Esophagus muscularis mucosa (tissue), 4 donors: ENCODE results near the gene INTS15. TPM values are rescaled to one million over a fixed set of nuclear protein-coding genes. Genes with fewer than 3 reads are reported as not detected.

Experiments
- DNase-seq: peaks from one replicate; pipeline ENCODE4 v3.0.0-alpha.2; 2017; ENCODE audit errors: extremely low spot score
- H3K27ac ChIP-seq, 4 donors: fragments of 200-600 bp; sonication (generic); replicated peaks in 1 of 4; 1 replicate in 3 of 4; 2 replicates in 1 of 4; pipeline ENCODE4 v1.5.1; 2016 to 2019; ENCODE audit warnings: mild to moderate bottlenecking in 1 of 4
- H3K27me3 ChIP-seq, 4 donors: fragments of 200-600 bp; sonication (generic); one replicate each; pipeline versions ENCODE4 v1.5.1 to v1.6.0; 2016 to 2019
- H3K36me3 ChIP-seq, 4 donors: fragments of 200-600 bp; sonication (generic); one replicate each; pipeline ENCODE4 v1.5.1; 2016 to 2019
- H3K4me1 ChIP-seq, 4 donors: fragments of 200-600 bp; sonication (generic); one replicate each; pipeline ENCODE4 v1.5.1; 2016 to 2019
- H3K4me3 ChIP-seq, 4 donors: fragments of 200-600 bp; sonication (generic); 1 replicate in 2 of 4; 2 replicates in 2 of 4; pipeline ENCODE4 v1.5.1; 2016 to 2019; ENCODE audit warnings: mild to moderate bottlenecking in 4 of 4, moderate library complexity in 1 of 4
- H3K9me3 ChIP-seq, 4 donors: fragments of 200-600 bp; sonication (generic); 1 replicate in 3 of 4; 2 replicates in 1 of 4; pipeline ENCODE4 v1.5.1; 2016 to 2019
- CTCF ChIP-seq, 3 experiments: fragments of 200-600 bp in 2 of 3; fragments of 450-650 bp in 1 of 3; sonication (generic) in 2 of 3; IDR thresholded peaks; one replicate each; pipeline ENCODE4 v1.5.1; 2017 to 2019; ENCODE audit warnings: antibody characterized with exemption in 3 of 3, mild to moderate bottlenecking in 2 of 3, moderate library complexity in 1 of 3
- EP300 ChIP-seq: sonication (generic); formaldehyde crosslinking; IDR thresholded peaks from one replicate; pipeline ENCODE4 v1.6.1; 2017; ENCODE audit warnings: antibody characterized with exemption
- POLR2A ChIP-seq: fragments of 450-650 bp; IDR thresholded peaks from one replicate; pipeline ENCODE4 v1.6.1; 2017; ENCODE audit warnings: antibody characterized with exemption, moderate library complexity, mild to moderate bottlenecking, low read depth
- POLR2AphosphoS5 ChIP-seq, 2 donors: sonication (generic); formaldehyde crosslinking; IDR thresholded peaks; one replicate each; pipeline ENCODE4 v1.6.1; 2017; ENCODE audit warnings: antibody characterized with exemption in 2 of 2
- WGBS: methylation state at CpG from one replicate; pipeline ENCODE4 v1.1.5; 2018; 5-methylcytosine and 5-hydroxymethylcytosine counted together
- intact Hi-C: fragments of 100-400 bp; cut with DNase I; formaldehyde crosslinking; loops from one replicate; pipeline ENCODE4 v1.15.1; 2023
- total RNA-seq, 4 donors: library from RNA; depleted of rRNA; stranded (reverse); fragments of >200 nt; gene quantifications; one replicate each; pipeline versions ENCODE4 v1.1.0 to v1.2.1, GENCODE V29; 2016

INTS15 gene
- total RNA-seq, 4 donors from 2014 or later, result 22.5 to 38.9 (median 33.5) TPM

- H3K27ac ChIP-seq, result no peak overlapping the region
- H3K9me3 ChIP-seq, result no peaks in the 10 kb centered on the region
- no peaks in the 10 kb centered on the region for H3K4me1 ChIP-seq
- intact Hi-C loops, result no loop called here
- H3K4me3 ChIP-seq, result no peak overlapping the region
- WGBS, result 94% methylated on average over 27 of the region's 36 CpGs
- peaks cover 22 to 82% (median 68%) of the 10 kb centered on the region in 4 donors for H3K36me3 ChIP-seq
- no peak for DNase-seq
- H3K27me3 ChIP-seq, result no peaks in the 10 kb centered on the region
- TF ChIP-seq CTCF (IDR thresholded peaks at IDR 0.05), result no peak
- no peak for TF ChIP-seq POLR2AphosphoS5 (IDR thresholded peaks at IDR 0.05)
- no peak for TF ChIP-seq EP300
- no peak for TF ChIP-seq POLR2A
Observed at GRCh38 chr7:6606866-6607583, 17.2 kb downstream of the INTS15 start.

- TF ChIP-seq POLR2A, result no peak
- TF ChIP-seq POLR2AphosphoS5 (IDR thresholded peaks at IDR 0.05), result no peak
- TF ChIP-seq CTCF (IDR thresholded peaks at IDR 0.05), result no peak
- no peak for TF ChIP-seq EP300
- H3K9me3 ChIP-seq, result no peaks in the 10 kb centered on the region
Observed at GRCh38 chr7:6607651-6608051, 17.8 kb downstream of the INTS15 start.

GRCh38 chr7:6608081-6608480, 18.3 kb downstream of the INTS15 start:
- DNase-seq, result no peak
- peaks cover 22 to 72% (median 57%) of the 10 kb centered on the region in 4 donors for H3K36me3 ChIP-seq

More at GRCh38 chr7:6607651-6608051, 17.8 kb downstream of the INTS15 start:
- intact Hi-C loops, result no loop called here
- H3K4me3 ChIP-seq, result no peak overlapping the region
- H3K27ac ChIP-seq, result no peak overlapping the region
- no peaks in the 10 kb centered on the region for H3K27me3 ChIP-seq
- peaks cover 22 to 76% (median 61%) of the 10 kb centered on the region in 4 donors for H3K36me3 ChIP-seq
- DNase-seq, result no peak
- no peaks in the 10 kb centered on the region for H3K4me1 ChIP-seq
- WGBS, result 92% methylated on average over 18 of the region's 38 CpGs

GRCh38 chr7:6608794-6609193, 19.0 kb downstream of the INTS15 start:
- no peaks in the 10 kb centered on the region for H3K4me1 ChIP-seq
- WGBS, result 95% methylated on average over 12 of the region's 12 CpGs
- H3K9me3 ChIP-seq, result no peaks in the 10 kb centered on the region
- DNase-seq, result no peak
- H3K27ac ChIP-seq, result no peak overlapping the region
- H3K27me3 ChIP-seq, result no peaks in the 10 kb centered on the region
- intact Hi-C loops, result no loop called here
- H3K4me3 ChIP-seq, result no peak overlapping the region
- peaks cover 22 to 64% (median 50%) of the 10 kb centered on the region in 4 donors for H3K36me3 ChIP-seq
- TF ChIP-seq POLR2A (no peak), EP300 (no peak), POLR2AphosphoS5 (IDR thresholded peaks at IDR 0.05) (no peak)

More at GRCh38 chr7:6608081-6608480, 18.3 kb downstream of the INTS15 start:
- Histone ChIP-seq H3K4me3 (no peak overlapping the region), H3K27ac (no peak overlapping the region), H3K27me3 (no peaks in the 10 kb centered on the region), H3K9me3 (no peaks in the 10 kb centered on the region), H3K4me1 (no peaks in the 10 kb centered on the region)
- intact Hi-C loops, result no loop called here
- TF ChIP-seq POLR2A, result no peak
- no peak for TF ChIP-seq EP300
- TF ChIP-seq CTCF (IDR thresholded peaks at IDR 0.05), result no peak
- no peak for TF ChIP-seq POLR2AphosphoS5 (IDR thresholded peaks at IDR 0.05)
- 87% methylated on average over 26 of the region's 27 CpGs for WGBS

GRCh38 chr7:6612819-6613218, 23.0 kb downstream of the INTS15 start:
- no peaks in the 10 kb centered on the region for H3K9me3 ChIP-seq
- H3K27ac ChIP-seq, result no peak overlapping the region
- no peaks in the 10 kb centered on the region for H3K27me3 ChIP-seq
- intact Hi-C loops, result no loop called here
- H3K36me3 ChIP-seq, result peaks cover 5 to 32% (median 19%) of the 10 kb centered on the region in 4 donors
- TF ChIP-seq EP300, result no peak
- TF ChIP-seq POLR2A, result no peak
- no peak for TF ChIP-seq CTCF (IDR thresholded peaks at IDR 0.05)
- TF ChIP-seq POLR2AphosphoS5 (IDR thresholded peaks at IDR 0.05), result no peak
- WGBS, result 77% methylated on average over 7 of the region's 7 CpGs
- DNase-seq, result no peak
- peaks cover 10 to 25% (median 22%) of the 10 kb centered on the region in 4 donors for H3K4me1 ChIP-seq
- no peak overlapping the region for H3K4me3 ChIP-seq
